ENCODE measurements around the gene GDPD4. TPM values are rescaled to one million over a fixed set of nuclear protein-coding genes. Genes with fewer than 3 reads are reported as not detected.

GDPD4 gene, protein sequence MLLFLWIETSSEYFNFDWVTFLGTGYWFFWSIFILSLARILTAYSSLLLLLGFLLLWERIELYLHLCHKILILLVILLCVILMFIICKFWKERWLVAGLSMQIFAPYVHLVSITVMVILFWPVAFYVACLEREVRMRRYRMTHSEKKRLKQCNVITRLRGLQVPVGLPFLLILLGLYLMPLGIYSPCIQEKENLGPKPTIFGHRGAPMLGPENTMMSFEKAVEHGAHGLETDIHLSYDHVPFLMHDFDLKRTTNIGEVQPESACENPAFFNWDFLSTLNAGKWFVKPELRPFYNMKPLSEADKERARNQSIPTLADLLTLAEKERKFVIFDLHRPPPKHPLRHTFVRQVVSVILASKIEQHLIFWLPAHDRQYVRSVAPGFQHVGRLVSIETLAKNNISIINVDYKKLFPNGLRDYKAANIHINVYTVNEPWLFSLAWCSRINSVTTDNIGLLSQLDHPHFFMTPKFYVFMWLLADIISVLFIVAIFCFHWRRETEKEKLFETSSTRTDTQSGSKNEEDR
- total RNA-seq: not detected in 2 replicates

DNA sequence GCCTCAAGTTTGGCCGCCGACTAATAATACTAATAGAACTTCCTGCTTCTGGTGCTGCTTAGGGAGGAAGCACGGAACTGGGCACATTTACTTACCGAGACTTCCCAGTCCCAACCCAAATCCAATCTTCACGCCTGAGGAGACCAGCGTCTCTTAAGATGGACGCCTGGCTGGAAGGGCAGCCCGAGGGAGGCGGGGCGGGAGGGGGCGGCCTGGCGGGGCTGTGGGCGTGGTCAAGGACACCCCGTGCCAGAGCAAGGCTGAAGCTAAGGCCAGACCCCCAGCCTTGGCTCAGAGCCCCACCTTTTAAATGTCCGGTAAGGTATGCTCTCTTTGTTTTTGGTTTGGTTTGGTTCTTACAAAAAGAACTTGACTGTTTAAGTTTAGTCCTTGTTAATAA is at the start of gene GDPD4:
Gene GDPD4 (minus strand): TSS at position 177 of the 400 bp plus-strand sequence. CDS start 16,549 bp downstream, outside the sequence.

Other genes starting within 250 kb of the GDPD4 start
- gene CAPN5, start 234.7 kb downstream of the GDPD4 start, total RNA-seq: 2.0 and 4.0 TPM in 2 replicates
- gene OMP, start 198.8 kb downstream of the GDPD4 start, total RNA-seq: not detected in 2 replicates
- 11.4 and 17.3 TPM in 2 replicates for gene MYO7A, start 173.4 kb downstream of the GDPD4 start, total RNA-seq
- gene PAK1, start 172.4 kb upstream of the GDPD4 start, total RNA-seq: 0.17 and 0.65 TPM in 2 replicates

Measured in dermis lymphatic vessel endothelial cell (primary cell).